DND-41 (cell line): Measurements from ENCODE around the gene CWF19L1.
A peak's percentile ranks its signal among the peaks of the same experiment; 100 is the strongest.

ENCODE experiments used
- ATAC-seq: fragments of 200-7000 bp; cut with Tn5 transposase; 3 replicates; pipeline ENCODE4 v1.9.1; 2021; ENCODE audit warnings: low read depth; ENCODE audit not compliant: insufficient read depth
- DNase-seq: peaks from one replicate; pipeline ENCODE4 v3.0.0-alpha.2; 2020
- H2AFZ ChIP-seq: 2 replicates; pipeline ENCODE4 v1.6.0; 2012; ENCODE audit warnings: low read depth, low read length
- H3K27ac ChIP-seq: 2 replicates; pipeline ENCODE4 v1.5.1; 2012; ENCODE audit warnings: low read length, inconsistent platforms
- H3K27me3 ChIP-seq: fragments of 200-600 bp; sonication (generic); 2 replicates; pipeline ENCODE4 v1.6.0; 2012; ENCODE audit warnings: low read length, mild to moderate bottlenecking, inconsistent platforms; ENCODE audit not compliant: insufficient read depth, poor library complexity
- H3K36me3 ChIP-seq: 2 replicates; pipeline ENCODE4 v1.5.1; 2012; ENCODE audit warnings: low read length, inconsistent platforms; ENCODE audit not compliant: insufficient read depth
- H3K4me1 ChIP-seq: 2 replicates; pipeline ENCODE4 v1.5.1; 2012; ENCODE audit warnings: mild to moderate bottlenecking, low read length; ENCODE audit not compliant: insufficient read depth
- H3K4me2 ChIP-seq: 2 replicates; pipeline ENCODE4 v1.6.0; 2012; ENCODE audit warnings: mild to moderate bottlenecking, moderate library complexity, low read length, inconsistent platforms; ENCODE audit not compliant: insufficient read depth
- H3K4me3 ChIP-seq, 2 experiments: fragments of 200-600 bp in 1 of 2; shearing (Covaris generic) in 1 of 2; 2 replicates each; pipeline ENCODE4 v1.5.1; 2012 to 2016; ENCODE audit warnings: inconsistent platforms in 2 of 2, low read length in 2 of 2, mild to moderate bottlenecking in 2 of 2, low read depth in 1 of 2, moderate library complexity in 1 of 2
- H3K79me2 ChIP-seq: 2 replicates; pipeline ENCODE4 v1.6.0; 2012; ENCODE audit warnings: low read length, inconsistent platforms; ENCODE audit not compliant: insufficient read depth
- H3K9ac ChIP-seq: 2 replicates; pipeline ENCODE4 v1.6.0; 2012; ENCODE audit warnings: low read depth, mild to moderate bottlenecking, inconsistent platforms, low read length, moderate library complexity
- H3K9me3 ChIP-seq: 2 replicates; pipeline ENCODE4 v1.5.1; 2012; ENCODE audit warnings: low read length, moderate library complexity, mild to moderate bottlenecking, inconsistent platforms; ENCODE audit not compliant: insufficient read depth, severe bottlenecking
- H4K20me1 ChIP-seq: 2 replicates; pipeline ENCODE4 v1.6.0; 2012; ENCODE audit warnings: low read length; ENCODE audit not compliant: insufficient read depth
- CTCF ChIP-seq: IDR thresholded peaks from 2 replicates; pipeline ENCODE4 v1.5.1; 2012; ENCODE audit warnings: borderline replicate concordance, low read length, moderate library complexity, mild to moderate bottlenecking; ENCODE audit not compliant: poor library complexity, severe bottlenecking; ENCODE audit errors: extremely low read depth
- EZH2 ChIP-seq: IDR thresholded peaks from 3 replicates; pipeline ENCODE4 v1.6.1; 2012; ENCODE audit warnings: borderline replicate concordance, low read depth, mild to moderate bottlenecking, moderate library complexity, low read length, inconsistent platforms; ENCODE audit not compliant: severe bottlenecking

CWF19L1 gene

GRCh38 chr10:100186253-100187212 is 80.9 kb downstream of the CWF19L1 start:
- peaks cover 91% of the 10 kb centered on the region for H3K79me2 ChIP-seq
- TF ChIP-seq CTCF (no peak), EZH2 (no peak)
- H3K4me3 ChIP-seq: peak overlapping the region; percentile 77 to 86
- H4K20me1 ChIP-seq: peaks cover 6% of the 10 kb centered on the region
- H3K4me1 ChIP-seq: peaks cover 48% of the 10 kb centered on the region
- no peaks in the 10 kb centered on the region for H3K9me3 ChIP-seq
- H3K27ac ChIP-seq: peak overlapping the region; percentile 97
- ATAC-seq (peak; percentile 64), DNase-seq (peak; percentile 49)
- peak overlapping the region; percentile 95 for H2AFZ ChIP-seq
- peaks cover 55% of the 10 kb centered on the region for H3K36me3 ChIP-seq
- H3K27me3 ChIP-seq: no peaks in the 10 kb centered on the region
- peak overlapping the region; percentile 90 for H3K9ac ChIP-seq
- peak overlapping the region; percentile 93 for H3K4me2 ChIP-seq

GRCh38 chr10:100185364-100186252 is 81.8 kb downstream of the CWF19L1 start, which contains the start of gene ERLIN1:
TSS of gene ERLIN1 (minus strand) at chr10:100186029. CDS start at chr10:100185626, 403 bp downstream.
- Histone ChIP-seq H3K79me2 (peaks cover 96% of the 10 kb centered on the region), H3K27me3 (no peaks in the 10 kb centered on the region), H3K4me3 (peak within 1 kb of the TSS; percentile 77 to 86), H3K36me3 (peaks cover 51% of the 10 kb centered on the region), H3K27ac (peak within 1 kb of the TSS; percentile 97), H3K4me1 (peaks cover 48% of the 10 kb centered on the region), H3K9me3 (no peaks in the 10 kb centered on the region), H2AFZ (peak within 1 kb of the TSS; percentile 95), H4K20me1 (peaks cover 6% of the 10 kb centered on the region), H3K4me2 (peak within 1 kb of the TSS; percentile 93), H3K9ac (peak within 1 kb of the TSS; percentile 90)
- peak; percentile 43 for TF ChIP-seq CTCF
- TF ChIP-seq EZH2: no peak
- ATAC-seq (peak; percentile 86), DNase-seq (peak; percentile 94)

- Histone ChIP-seq H3K9me3 (no peaks in the 10 kb centered on the region), H2AFZ (peak overlapping the region; percentile 95), H3K36me3 (peaks cover 51% of the 10 kb centered on the region), H3K4me1 (peaks cover 48% of the 10 kb centered on the region), H3K27ac (peak overlapping the region; percentile 97), H3K27me3 (no peaks in the 10 kb centered on the region), H4K20me1 (peaks cover 9% of the 10 kb centered on the region), H3K4me3 (peak overlapping the region; percentile 77 to 86), H3K9ac (peak overlapping the region; percentile 90), H3K4me2 (peak overlapping the region; percentile 93), H3K79me2 (peaks cover 97% of the 10 kb centered on the region)
- ATAC-seq (peak; percentile 34), DNase-seq (peak; percentile 46)
- TF ChIP-seq CTCF (no peak), EZH2 (no peak)
Observed at GRCh38 chr10:100184840-100185239, 82.6 kb downstream of the CWF19L1 start.
